GM12878 (cell line): ENCODE data around the gene AGAP1.

ENCODE experiments used
- BHLHE40 ChIP-seq, 2 experiments: fragments of 450-650 bp in 1 of 2; IDR thresholded peaks; 2 replicates each; pipeline ENCODE4 v1.6.1; 2011 to 2017; ENCODE audit warnings: low read depth in 2 of 2, borderline replicate concordance in 1 of 2, improper control_type of control experiment in 1 of 2, low read length in 1 of 2, mild to moderate bottlenecking in 1 of 2
- EP300 ChIP-seq, 2 experiments: fragments of 150-350 bp in 1 of 2; IDR thresholded peaks; 2 replicates each; pipeline ENCODE4 v1.6.1; 2011 to 2012; ENCODE audit warnings: low read depth in 2 of 2, low read length in 2 of 2, borderline replicate concordance in 1 of 2, improper control_type of control experiment in 1 of 2, inconsistent platforms in 1 of 2; ENCODE audit not compliant: control insufficient read depth in 1 of 2
- HCFC1 ChIP-seq: fragments of 150-350 bp; IDR thresholded peaks from 2 replicates; pipeline ENCODE4 v1.6.1; 2014; ENCODE audit warnings: low read length
- POLR2A ChIP-seq: IDR thresholded peaks from 2 replicates; pipeline ENCODE4 v1.6.1; 2011; ENCODE audit warnings: low read depth, mild to moderate bottlenecking, low read length
- REST ChIP-seq: IDR thresholded peaks from 2 replicates; pipeline ENCODE4 v1.6.1; 2012; ENCODE audit warnings: mild to moderate bottlenecking, low read depth, low read length
- RUNX3 ChIP-seq: IDR thresholded peaks from 2 replicates; pipeline ENCODE4 v1.6.1; 2012; ENCODE audit warnings: low read length, inconsistent platforms
- ZNF384 ChIP-seq: IDR thresholded peaks from 2 replicates; pipeline ENCODE4 v1.6.1; 2012; ENCODE audit warnings: low read depth, mild to moderate bottlenecking, low read length, improper control_type of control experiment, borderline replicate concordance
- TF ChIP-seq, protein P1 (sequence below), 3 experiments: IDR thresholded peaks in 2 of 3; conservative IDR thresholded peaks in 1 of 3; 2 replicates each; pipeline ENCODE4 v1.5.1; 2011; ENCODE audit warnings: low read depth in 3 of 3, low read length in 3 of 3, mild to moderate bottlenecking in 3 of 3, control low read depth in 2 of 3, moderate library complexity in 2 of 3, inconsistent platforms in 1 of 3, mixed read lengths in 1 of 3; ENCODE audit not compliant: control insufficient read depth in 2 of 3, insufficient read depth in 1 of 3; ENCODE audit errors: extremely low read depth in 1 of 3
- TF ChIP-seq, protein P2 (sequence below): IDR thresholded peaks from 2 replicates; pipeline ENCODE4 v1.6.1; 2012; ENCODE audit warnings: low read depth, low read length, improper control_type of control experiment

- TF ChIP-seq HCFC1 (no peak), POLR2A (no peak), EP300 (IDR thresholded peaks at IDR 0.05; ENCODE audit: borderline replicate concordance in 1 of 2, control insufficient read depth in 1 of 2, low read depth in 2 of 2, low read length in 2 of 2) (no peak), ZNF384 (no peak), REST (no peak), BHLHE40 (IDR thresholded peaks at IDR 0.05; ENCODE audit: borderline replicate concordance in 1 of 2, low read depth in 2 of 2, low read length in 1 of 2) (no peak), RUNX3 (no peak)
- TF ChIP-seq, protein P1, sequence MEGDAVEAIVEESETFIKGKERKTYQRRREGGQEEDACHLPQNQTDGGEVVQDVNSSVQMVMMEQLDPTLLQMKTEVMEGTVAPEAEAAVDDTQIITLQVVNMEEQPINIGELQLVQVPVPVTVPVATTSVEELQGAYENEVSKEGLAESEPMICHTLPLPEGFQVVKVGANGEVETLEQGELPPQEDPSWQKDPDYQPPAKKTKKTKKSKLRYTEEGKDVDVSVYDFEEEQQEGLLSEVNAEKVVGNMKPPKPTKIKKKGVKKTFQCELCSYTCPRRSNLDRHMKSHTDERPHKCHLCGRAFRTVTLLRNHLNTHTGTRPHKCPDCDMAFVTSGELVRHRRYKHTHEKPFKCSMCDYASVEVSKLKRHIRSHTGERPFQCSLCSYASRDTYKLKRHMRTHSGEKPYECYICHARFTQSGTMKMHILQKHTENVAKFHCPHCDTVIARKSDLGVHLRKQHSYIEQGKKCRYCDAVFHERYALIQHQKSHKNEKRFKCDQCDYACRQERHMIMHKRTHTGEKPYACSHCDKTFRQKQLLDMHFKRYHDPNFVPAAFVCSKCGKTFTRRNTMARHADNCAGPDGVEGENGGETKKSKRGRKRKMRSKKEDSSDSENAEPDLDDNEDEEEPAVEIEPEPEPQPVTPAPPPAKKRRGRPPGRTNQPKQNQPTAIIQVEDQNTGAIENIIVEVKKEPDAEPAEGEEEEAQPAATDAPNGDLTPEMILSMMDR (IDR thresholded peaks at IDR 0.05 in 2 of 3, conservative IDR thresholded peaks at IDR 0.05 in 1 of 3; ENCODE audit: control insufficient read depth in 2 of 3, extremely low read depth in 1 of 3, insufficient read depth in 1 of 3, low read depth in 3 of 3, low read length in 3 of 3) = no peak
- TF ChIP-seq, protein P2, sequence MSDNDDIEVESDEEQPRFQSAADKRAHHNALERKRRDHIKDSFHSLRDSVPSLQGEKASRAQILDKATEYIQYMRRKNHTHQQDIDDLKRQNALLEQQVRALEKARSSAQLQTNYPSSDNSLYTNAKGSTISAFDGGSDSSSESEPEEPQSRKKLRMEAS = no peak
These were observed 652.6 kb downstream of the AGAP1 start for GRCh38 chr2:236146436-236146835.
